Stimulated activated CD4-positive, alpha-beta T cell treated with anti-CD3 and anti-CD28 coated beads, TNF-alpha, amount 100 ng/mL, for 4 hours (primary cell): ENCODE measurements around the gene MOXD1.
A peak's percentile ranks its signal among the peaks of the same experiment; 100 is the strongest.
"Not testable (repeated sequence)": the region's sequence is repeated elsewhere in the genome, so short reads cannot be mapped to it uniquely, and the experiment has no call there.

ENCODE experiments used
- DNase-seq, 3 experiments: peaks; one replicate each; pipeline ENCODE4 v3.0.0-alpha.2; 2020; ENCODE audit warnings: low read depth in 3 of 3

Gene MOXD1

DNA sequence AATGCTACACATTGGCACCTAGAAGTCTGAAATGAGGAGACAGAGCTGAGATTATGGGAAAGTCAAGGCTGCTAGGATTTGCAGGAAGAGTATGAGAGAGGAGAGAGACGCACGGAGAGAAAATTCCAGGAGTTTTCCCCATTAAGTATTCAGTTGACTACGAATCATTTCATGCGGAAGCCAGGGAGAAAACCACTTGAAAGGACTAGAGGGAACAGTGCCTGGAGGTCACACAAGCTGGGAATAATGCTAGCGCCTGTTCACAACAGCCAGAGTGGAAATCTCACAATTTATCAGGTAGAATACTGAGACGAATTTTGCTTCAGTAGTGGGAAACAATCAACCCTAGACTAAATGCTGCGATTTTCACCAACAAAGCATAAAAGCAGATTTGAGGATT is 118.6 kb downstream of the MOXD1 start:
- DNase-seq = no peak

DNA sequence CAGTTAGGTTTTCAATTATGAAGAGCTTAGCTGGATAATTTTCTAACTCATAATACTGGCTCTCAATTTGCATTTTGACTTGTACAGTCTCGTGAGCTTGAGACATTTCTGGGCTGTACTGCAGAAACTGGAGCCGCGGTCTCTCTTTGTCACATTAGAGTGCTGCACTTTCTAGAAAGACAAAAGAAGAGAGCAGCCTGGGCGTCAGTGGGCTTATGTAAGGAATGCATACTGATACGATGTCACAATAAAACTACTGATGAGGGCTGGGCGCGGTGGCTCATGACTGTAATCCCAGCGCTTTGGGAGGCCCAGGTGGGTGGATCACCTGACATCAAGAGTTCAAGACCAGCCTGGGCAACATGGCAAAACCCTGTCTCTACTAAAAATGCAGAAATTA is 120.8 kb downstream of the MOXD1 start:
- no peak for DNase-seq

DNA sequence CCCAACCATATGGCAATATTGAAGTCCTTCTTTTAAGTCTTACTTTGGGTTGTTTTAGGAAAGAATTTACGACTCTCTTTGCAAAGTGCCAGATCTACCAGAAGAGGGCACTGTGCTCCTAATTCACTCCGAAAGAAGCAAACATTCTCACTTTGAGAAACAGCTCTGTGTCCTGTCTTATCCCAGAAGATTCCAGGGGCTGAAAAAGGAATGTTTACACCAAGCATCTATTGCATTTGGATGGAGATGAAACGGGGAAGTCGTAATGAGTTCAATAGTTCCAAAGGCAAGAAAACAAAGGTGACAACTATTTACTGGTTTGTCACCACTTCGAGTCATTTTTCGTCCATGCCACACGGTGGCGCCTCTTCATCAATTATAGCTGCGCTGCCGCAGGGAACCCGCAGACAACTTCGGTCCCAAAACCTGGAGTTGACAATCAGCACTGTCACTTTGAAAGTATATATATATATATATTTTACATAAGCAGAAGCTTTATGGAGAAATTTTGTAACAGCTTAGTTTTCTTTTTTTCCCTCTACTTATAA is 121.6 kb downstream of the MOXD1 start:
- DNase-seq = peak; percentile 45 to 49 (median 48)

DNA sequence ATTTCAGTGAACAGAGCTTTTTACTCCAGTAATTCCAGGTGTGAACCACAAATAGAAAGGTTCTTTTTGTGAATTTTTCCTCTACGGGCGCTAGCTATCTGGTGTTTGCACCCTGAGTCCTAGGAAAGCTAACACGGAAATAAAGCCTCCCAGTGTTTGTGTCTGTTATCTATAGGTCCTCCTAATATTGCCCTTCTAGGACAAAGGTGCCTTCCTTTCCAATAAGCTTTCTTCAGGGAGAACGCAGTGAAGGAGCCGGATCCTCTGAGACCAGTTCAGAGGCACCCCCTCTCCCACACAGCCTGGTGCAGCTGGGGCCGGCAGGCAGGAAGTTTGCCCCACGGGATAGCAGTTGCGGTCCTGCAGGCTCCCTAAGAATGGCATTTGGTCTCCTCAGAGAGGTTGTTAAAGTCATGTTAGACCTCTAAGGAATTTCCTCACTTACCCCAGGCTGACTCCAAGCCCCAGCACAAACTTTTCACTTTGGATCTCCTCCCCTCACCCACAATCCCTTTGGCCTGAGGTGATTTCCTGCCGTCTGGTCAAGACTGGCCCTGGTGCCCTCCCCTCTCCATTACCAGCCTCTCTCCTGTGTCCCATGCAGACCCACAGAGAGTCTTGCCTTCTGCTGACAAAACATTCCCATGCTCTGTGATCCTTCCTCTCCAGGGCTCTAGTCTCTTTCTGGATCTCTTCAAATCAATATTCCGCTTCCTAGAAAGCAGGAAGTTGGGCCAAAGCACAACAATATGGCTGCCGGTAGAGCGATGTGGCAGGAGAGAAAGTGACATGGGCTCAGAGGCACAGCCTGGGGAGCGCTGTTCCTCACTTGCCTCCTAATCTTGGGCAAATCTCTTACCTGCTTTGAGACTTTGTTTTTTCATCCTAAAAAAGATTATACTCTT is 126.0 kb downstream of the MOXD1 start:
- DNase-seq = no peak

DNA sequence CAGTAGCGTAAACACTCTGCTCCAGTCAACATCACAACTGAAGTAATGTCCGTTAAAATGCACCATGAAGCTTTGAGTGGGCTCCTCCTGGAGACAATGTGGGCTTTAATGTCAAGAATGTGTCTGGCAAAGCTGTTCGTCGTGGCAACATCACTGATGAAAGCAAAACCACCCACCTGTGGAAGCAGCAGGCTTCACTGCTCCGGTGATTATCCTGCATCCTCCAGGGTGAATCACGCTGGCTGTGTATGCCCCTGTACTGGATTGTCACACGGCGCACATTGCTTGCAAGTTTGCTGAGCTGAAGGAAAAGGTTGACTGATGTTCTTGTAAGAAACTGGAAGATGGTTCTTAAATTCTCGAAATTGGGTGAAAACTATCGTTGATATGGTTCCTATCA is 128.5 kb downstream of the MOXD1 start:
- DNase-seq = no peak

GRCh38 chr6:132270726-132271402 is 130.4 kb downstream of the MOXD1 start:
- DNase-seq = no peak

GRCh38 chr6:132268666-132269065 is 132.6 kb downstream of the MOXD1 start:
- not testable (repeated sequence) for DNase-seq

- no peak for DNase-seq
Measured at GRCh38 chr6:132268209-132268608, 133.1 kb downstream of the MOXD1 start.

DNA sequence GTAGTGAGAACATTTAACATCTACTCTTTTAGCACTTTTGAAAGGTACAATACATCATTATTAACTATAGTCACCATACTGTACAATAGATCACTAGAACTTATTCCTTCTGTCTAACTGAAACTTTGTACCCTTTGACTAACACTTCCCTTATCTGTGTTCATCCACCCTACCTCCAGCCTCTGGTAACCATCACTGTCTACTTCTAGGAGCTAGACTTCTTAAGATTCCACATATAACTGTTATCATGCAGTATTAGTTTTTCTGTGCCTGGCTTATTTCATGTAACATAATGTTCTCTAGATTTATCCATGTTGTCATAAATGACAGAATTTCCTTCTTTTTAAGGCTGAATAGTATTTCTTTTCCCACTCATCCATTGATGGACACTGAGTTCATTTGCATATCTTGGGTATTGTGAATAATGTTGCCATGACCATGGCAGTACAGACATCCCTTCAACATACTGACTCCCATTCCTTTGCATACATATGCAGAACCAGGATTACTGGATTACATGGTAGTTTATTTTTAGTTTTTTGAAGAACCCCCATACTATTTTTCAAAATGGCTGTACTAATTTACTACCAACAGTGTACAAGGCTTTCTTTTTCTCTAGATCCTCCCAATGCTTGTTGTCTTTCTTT is 135.7 kb downstream of the MOXD1 start:
- no peak for DNase-seq

DNA sequence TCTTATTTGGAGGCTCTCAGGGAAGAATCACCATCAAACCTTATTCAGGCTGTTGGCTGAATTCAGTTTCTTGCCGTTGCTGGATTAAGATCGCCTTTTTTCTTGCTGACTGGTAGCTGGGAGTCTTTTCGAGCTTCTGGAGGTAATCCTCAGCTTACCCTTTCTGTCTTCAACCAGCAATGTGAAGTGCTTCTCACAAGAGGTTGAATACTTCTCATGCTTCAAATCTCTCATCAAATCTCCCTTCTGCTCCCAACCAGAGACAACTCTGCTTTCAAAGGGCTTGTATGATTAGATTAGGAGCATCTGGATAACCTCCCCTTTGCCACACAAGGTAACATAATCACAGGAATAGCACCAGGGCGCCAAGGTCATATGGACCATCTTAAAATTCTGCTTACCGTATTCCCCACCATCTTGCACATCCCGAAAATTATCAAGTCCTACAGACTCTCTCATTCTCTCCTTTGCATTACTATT is 137.2 kb downstream of the MOXD1 start:
- DNase-seq = no peak

DNA sequence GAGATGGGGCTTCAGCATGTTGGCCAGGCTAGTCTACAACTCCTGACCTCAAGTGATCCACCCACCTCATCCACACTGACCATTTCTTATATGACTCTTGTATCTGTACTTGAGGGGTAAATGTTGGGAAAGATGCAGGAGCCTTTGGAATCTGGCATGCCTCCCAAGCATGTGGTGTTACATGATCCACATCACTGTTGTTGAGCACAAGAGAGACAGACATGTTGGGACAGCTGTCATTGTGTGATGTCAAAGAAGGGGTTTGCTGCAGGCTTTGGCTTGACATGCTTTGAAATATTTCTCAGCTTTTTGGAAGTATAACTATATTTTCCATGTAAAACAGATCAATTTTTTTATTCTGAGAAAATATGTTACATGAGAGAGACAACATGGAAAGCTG is 139.9 kb downstream of the MOXD1 start:
- DNase-seq = no peak

GRCh38 chr6:132259070-132259469 is 142.2 kb downstream of the MOXD1 start:
- no peak for DNase-seq

- no peak for DNase-seq
Measured at GRCh38 chr6:132257561-132257960, 143.7 kb downstream of the MOXD1 start.

GRCh38 chr6:132256457-132256856 is 144.8 kb downstream of the MOXD1 start:
- no peak for DNase-seq

- DNase-seq = no peak
Measured at GRCh38 chr6:132253906-132254305, 147.4 kb downstream of the MOXD1 start.

DNA sequence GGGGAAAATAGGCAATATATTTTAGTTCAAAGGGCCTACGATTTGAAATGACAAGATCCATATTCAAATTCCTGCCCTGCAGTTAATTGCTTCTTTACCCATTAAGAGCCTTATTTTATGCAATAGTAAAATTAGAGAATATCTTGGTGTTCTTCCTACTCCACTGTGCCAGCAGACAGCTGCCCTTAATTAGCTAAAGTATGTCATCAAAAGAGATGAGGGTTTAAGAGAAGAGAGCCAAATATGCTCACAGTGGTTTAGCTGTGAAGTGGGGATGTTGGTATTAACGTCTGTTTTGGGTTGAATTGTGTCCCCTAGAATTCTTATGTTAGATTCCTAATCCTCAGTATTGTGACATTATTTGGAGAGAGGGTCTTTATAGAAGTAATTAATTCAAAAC is 148.1 kb downstream of the MOXD1 start:
- DNase-seq = no peak

DNA sequence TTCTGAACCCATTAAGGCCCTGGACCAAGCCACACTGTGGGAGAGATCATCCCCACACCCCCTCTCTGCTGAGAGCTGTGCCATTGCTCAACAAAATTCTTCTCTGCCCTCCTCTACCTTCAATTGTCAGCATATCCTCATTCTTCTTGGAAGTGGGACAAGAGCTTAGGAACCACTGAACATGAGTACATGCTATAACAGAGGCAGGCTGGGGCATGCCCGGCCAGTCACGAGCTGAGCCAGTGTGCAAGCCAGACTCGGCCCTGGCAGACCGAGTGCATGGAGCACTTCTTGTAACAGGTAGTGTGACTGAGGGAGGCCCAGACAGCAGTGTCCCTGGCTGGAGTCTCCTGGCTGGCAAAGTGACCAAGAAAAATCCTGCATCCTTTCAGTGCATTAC is 149.2 kb downstream of the MOXD1 start:
- DNase-seq = no peak

- DNase-seq = no peak
Measured at GRCh38 chr6:132251711-132252110, 149.6 kb downstream of the MOXD1 start.

- no peak for DNase-seq
Measured at GRCh38 chr6:132247381-132248159, 153.7 kb downstream of the MOXD1 start.

DNA sequence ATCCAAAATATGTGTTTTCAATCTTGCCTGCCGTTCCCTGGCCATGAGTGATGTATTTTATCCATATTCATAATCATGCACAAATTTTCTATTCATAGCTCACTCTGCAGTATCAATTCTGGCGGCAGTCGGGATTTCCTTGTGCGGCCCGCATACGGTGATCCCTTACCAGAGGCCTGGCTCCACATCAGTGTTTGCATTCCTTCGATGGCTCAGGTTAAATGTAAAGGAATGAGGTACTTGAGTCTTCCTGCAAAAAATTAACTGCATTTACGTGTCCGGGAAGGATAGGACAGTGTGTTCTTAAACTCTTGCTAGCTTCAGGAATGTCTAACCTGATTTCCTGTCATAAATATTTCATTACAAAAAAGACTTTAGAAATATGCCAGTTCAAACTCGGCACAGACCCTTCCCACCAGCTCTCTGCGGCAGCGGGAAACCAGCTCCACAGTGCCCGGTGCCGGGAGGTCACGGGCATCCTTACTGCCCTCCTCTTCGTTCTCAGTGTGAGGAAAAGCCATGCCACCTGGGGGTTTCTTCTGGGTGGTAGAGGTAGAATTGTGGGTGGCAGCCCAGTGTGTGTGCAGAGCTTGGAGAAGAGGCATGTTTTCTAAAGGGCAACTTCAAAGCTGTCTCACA is 154.5 kb downstream of the MOXD1 start:
- no peak for DNase-seq

- DNase-seq = no peak
Measured at GRCh38 chr6:132246120-132246617, 155.1 kb downstream of the MOXD1 start.
